ENCODE data around the gene C1orf21.

The C1orf21 gene

GRCh38 chr1:184555665-184556641, 169.1 kb downstream of the C1orf21 start:
- DNase-seq (ENCODE audit: low read depth in 2 of 2) = no peak

- no peak for DNase-seq (ENCODE audit: low read depth in 2 of 2)
These were observed 169.8 kb downstream of the C1orf21 start for GRCh38 chr1:184556665-184557064.

- DNase-seq (ENCODE audit: low read depth in 2 of 2) = no peak
These were observed 170.9 kb downstream of the C1orf21 start for GRCh38 chr1:184557423-184558347.

GRCh38 chr1:184558691-184559090, 171.9 kb downstream of the C1orf21 start:
- DNase-seq (ENCODE audit: low read depth in 2 of 2) = no peak

GRCh38 chr1:184559117-184559713, 172.4 kb downstream of the C1orf21 start:
- no peak for DNase-seq (ENCODE audit: low read depth in 2 of 2)

GRCh38 chr1:184562806-184563205, 176.0 kb downstream of the C1orf21 start:
- DNase-seq (ENCODE audit: low read depth in 2 of 2) = no peak

- no peak for DNase-seq (ENCODE audit: low read depth in 2 of 2)
These were observed 176.5 kb downstream of the C1orf21 start for GRCh38 chr1:184563308-184563707.

GRCh38 chr1:184567009-184567408, 180.2 kb downstream of the C1orf21 start:
- no peak for DNase-seq (ENCODE audit: low read depth in 2 of 2)

- no peak for DNase-seq (ENCODE audit: low read depth in 2 of 2)
These were observed 180.8 kb downstream of the C1orf21 start for GRCh38 chr1:184567637-184568036.

- no peak for DNase-seq (ENCODE audit: low read depth in 2 of 2)
These were observed 181.3 kb downstream of the C1orf21 start for GRCh38 chr1:184568148-184568547.

GRCh38 chr1:184569106-184569505, 182.3 kb downstream of the C1orf21 start:
- DNase-seq (ENCODE audit: low read depth in 2 of 2) = no peak

- no peak for DNase-seq (ENCODE audit: low read depth in 2 of 2)
These were observed 187.8 kb downstream of the C1orf21 start for GRCh38 chr1:184574588-184574987.

GRCh38 chr1:184576822-184577221, 190.0 kb downstream of the C1orf21 start:
- no peak for DNase-seq (ENCODE audit: low read depth in 2 of 2)

- no peak for DNase-seq (ENCODE audit: low read depth in 2 of 2)
These were observed 190.5 kb downstream of the C1orf21 start for GRCh38 chr1:184577319-184577718.

GRCh38 chr1:184582411-184582810, 195.6 kb downstream of the C1orf21 start:
- no peak for DNase-seq (ENCODE audit: low read depth in 2 of 2)

GRCh38 chr1:184583849-184584248, 197.0 kb downstream of the C1orf21 start:
- no peak for DNase-seq (ENCODE audit: low read depth in 2 of 2)

GRCh38 chr1:184588701-184589100, 201.9 kb downstream of the C1orf21 start:
- no peak for DNase-seq (ENCODE audit: low read depth in 2 of 2)

GRCh38 chr1:184590163-184590750, 203.4 kb downstream of the C1orf21 start:
- DNase-seq (ENCODE audit: low read depth in 2 of 2) = no peak

GRCh38 chr1:184593597-184593996, 206.8 kb downstream of the C1orf21 start:
- no peak for DNase-seq (ENCODE audit: low read depth in 2 of 2)

- no peak for DNase-seq (ENCODE audit: low read depth in 2 of 2)
These were observed 208.8 kb downstream of the C1orf21 start for GRCh38 chr1:184595596-184595995.

GRCh38 chr1:184596950-184597645, 210.3 kb downstream of the C1orf21 start:
- no peak for DNase-seq (ENCODE audit: low read depth in 2 of 2)

Measured in activated CD4-positive, alpha-beta T cell treated with anti-CD3 and anti-CD28 coated beads for 24 hours (primary cell).